ENCODE results near the gene DHH. TPM values are rescaled to one million over a fixed set of nuclear protein-coding genes. Genes with fewer than 3 reads are reported as not detected.
A peak's percentile ranks its signal among the peaks of the same experiment; 100 is the strongest.
"Not testable (repeated sequence)": the region's sequence is repeated elsewhere in the genome, so short reads cannot be mapped to it uniquely, and the experiment has no call there.

DHH gene
- total RNA-seq, 4 donors from 2014 or later, result 0.66 to 3.0 (median 1.9) TPM

DNA sequence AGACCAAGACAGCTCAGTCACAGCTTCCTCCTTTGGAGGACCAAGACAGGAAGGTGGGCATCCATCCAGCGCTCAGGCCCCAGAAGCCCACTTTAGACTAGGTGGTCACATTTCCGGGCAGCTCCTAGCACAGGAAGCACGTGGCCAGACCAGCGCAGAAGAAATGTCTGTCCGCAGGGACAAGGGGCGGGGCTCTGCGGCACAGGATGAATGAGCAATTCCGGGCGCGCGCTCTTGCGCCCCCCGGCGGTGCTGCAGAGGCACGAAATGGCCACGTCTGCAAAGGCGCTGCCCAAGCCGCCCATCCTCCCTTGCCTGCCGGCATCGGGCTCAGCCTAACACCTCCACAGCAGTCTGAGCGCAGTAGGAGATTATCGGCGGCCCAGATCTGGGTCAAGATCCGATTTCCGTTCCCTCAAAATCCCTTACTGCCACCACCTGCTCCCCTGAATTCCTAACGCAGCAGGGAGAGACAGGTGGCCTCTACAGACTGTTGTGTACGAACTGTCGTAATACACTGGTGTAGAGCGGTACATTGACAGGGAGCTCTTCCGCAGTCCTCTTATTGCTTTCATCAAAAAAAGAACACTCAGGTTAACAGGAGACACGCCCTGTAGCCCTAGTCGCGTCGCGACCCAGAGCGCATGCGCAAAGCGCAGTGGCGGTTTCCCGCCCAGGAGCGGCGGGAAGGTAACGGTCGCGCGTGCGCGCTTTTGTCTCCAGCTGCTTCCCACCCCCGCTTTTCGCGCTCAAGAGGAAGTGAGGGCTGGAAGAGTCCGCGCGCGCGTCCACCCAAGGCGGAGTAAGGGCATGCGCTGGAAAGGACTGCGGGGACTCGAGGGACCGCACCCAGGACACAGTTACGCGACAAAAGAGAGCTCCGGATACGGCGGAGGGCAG is 35.8 kb upstream of the DHH start:
- Histone ChIP-seq H3K27me3 (no peaks in the 10 kb centered on the region), H3K9me3 (no peaks in the 10 kb centered on the region), H3K4me3 (peak overlapping the region; percentile 79 to 100 (median 99)), H3K27ac (replicated peaks in 1 of 4) (peak overlapping the region; percentile 99 to 100 (median 100)), H3K36me3 (peaks cover 17 to 34% (median 28%) of the 10 kb centered on the region in 4 donors), H3K4me1 (peaks cover 20 to 42% (median 38%) of the 10 kb centered on the region in 4 donors)
- 0% methylated on average over 11 of the region's 66 CpGs for WGBS
- intact Hi-C loops (cut with DNase I), result loop anchor here (1.0 to 2.0 kb wide), 2 partner anchors 58 to 104 kb away; partner anchors contain the start of gene TUBA1A
- TF ChIP-seq EP300 (IDR thresholded peaks at IDR 0.05), result no peak
- peak; percentile 11 for TF ChIP-seq POLR2A (IDR thresholded peaks at IDR 0.05; ENCODE audit: low read depth)
- peak; percentile 89 to 94 (median 92) for TF ChIP-seq CTCF (IDR thresholded peaks at IDR 0.05)
- TF ChIP-seq POLR2AphosphoS5 (IDR thresholded peaks at IDR 0.05), result peak; percentile 92 to 93
- DNase-seq (ENCODE audit: extremely low spot score), result peak; percentile 98

- Histone ChIP-seq H3K9me3 (no peaks in the 10 kb centered on the region), H3K36me3 (peaks cover 17 to 34% (median 28%) of the 10 kb centered on the region in 4 donors), H3K27ac (replicated peaks in 1 of 4) (peak overlapping the region; percentile 99 to 100 (median 100)), H3K4me3 (peak overlapping the region; percentile 79 to 100 (median 99)), H3K4me1 (peaks cover 20 to 42% (median 38%) of the 10 kb centered on the region in 4 donors), H3K27me3 (no peaks in the 10 kb centered on the region)
- intact Hi-C loops (cut with DNase I), result loop anchor here (1.0 to 5.0 kb wide), 3 partner anchors 59 to 105 kb away; partner anchors contain the start of genes KMT2D and TUBA1A
- no peak for DNase-seq (ENCODE audit: extremely low spot score)
- TF ChIP-seq EP300 (IDR thresholded peaks at IDR 0.05), result no peak
- no peak for TF ChIP-seq POLR2A (IDR thresholded peaks at IDR 0.05; ENCODE audit: low read depth)
- TF ChIP-seq CTCF (IDR thresholded peaks at IDR 0.05), result no peak
- no peak for TF ChIP-seq POLR2AphosphoS5 (IDR thresholded peaks at IDR 0.05)
- 40% methylated on average over 18 of the region's 18 CpGs for WGBS
Measured at GRCh38 chr12:49129332-49130150, 34.9 kb upstream of the DHH start.

GRCh38 chr12:49127971-49128370 is 33.4 kb upstream of the DHH start:
- WGBS, result 84% methylated on average over 4 of the region's 8 CpGs
- H3K9me3 ChIP-seq, result not testable (repeated sequence)
- intact Hi-C loops (cut with DNase I), result loop anchor here (5.0 kb wide), 1 partner anchor 66 kb away; the partner anchor contains the start of gene KMT2D

DNA sequence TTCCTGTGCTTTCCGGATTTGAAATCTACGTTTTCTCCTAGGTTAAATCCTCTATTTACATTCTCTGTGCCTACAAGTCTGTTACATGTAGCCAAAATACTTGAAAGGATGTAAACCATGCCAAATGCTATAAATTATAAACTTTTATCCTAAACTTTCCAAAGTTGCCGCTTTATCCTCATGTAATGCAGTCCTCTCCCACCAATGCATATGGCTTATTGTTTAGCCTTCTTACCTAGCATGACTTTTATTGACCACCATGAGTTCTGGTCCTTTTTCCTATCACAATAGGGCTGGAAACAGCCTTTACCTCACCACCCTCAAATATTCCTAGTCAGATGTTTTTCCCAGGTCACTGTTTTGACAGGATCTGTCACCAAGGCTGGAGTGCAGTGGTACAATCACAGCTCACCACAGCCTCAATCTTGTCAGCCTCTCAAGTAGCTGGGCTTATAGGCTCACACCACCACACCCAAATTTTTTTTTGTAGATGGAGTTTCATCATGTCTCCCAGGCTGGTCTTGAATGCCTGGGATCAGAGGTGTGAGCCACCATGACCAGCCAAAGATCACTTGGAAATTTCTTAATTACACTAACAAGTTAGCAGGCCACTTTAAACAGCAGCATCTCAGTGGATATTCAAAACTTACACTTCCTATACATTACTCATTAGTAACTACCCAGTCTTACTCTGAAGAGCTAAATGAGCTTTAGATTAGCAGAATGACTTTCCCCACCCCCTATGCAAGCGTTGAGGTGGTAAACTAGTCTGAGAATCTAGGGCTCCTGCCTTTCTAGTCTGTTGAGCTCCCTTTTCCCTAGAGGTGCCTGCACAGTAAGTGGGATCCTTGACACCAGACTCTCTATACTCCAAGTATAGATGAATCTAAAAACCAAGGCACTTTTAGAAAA is 32.5 kb upstream of the DHH start:
- Histone ChIP-seq H3K27me3 (no peaks in the 10 kb centered on the region), H3K4me1 (peaks cover 16 to 26% (median 21%) of the 10 kb centered on the region in 4 donors), H3K36me3 (peaks cover 17 to 34% (median 28%) of the 10 kb centered on the region in 4 donors), H3K9me3 (no peaks in the 10 kb centered on the region), H3K27ac (replicated peaks in 1 of 4) (no peak overlapping the region), H3K4me3 (no peak overlapping the region)
- TF ChIP-seq POLR2A (IDR thresholded peaks at IDR 0.05; ENCODE audit: low read depth) (no peak), EP300 (IDR thresholded peaks at IDR 0.05) (no peak), CTCF (IDR thresholded peaks at IDR 0.05) (no peak), POLR2AphosphoS5 (IDR thresholded peaks at IDR 0.05) (no peak)
- no peak for DNase-seq (ENCODE audit: extremely low spot score)
- intact Hi-C loops (cut with DNase I), result loop anchor here (5.0 kb wide), 1 partner anchor 65 kb away; the partner anchor contains the start of gene KMT2D
- 68% methylated on average over 4 of the region's 4 CpGs for WGBS

More at GRCh38 chr12:49127971-49128370, 33.4 kb upstream of the DHH start:
- Histone ChIP-seq H3K36me3 (peaks cover 17 to 34% (median 28%) of the 10 kb centered on the region in 4 donors), H3K4me1 (peaks cover 20 to 34% (median 30%) of the 10 kb centered on the region in 4 donors)
- H3K27ac ChIP-seq (replicated peaks in 1 of 4); DNase-seq (ENCODE audit: extremely low spot score); H3K27me3 ChIP-seq; H3K4me3 ChIP-seq: not testable (repeated sequence)
